ENCODE data around the gene LTF.
"Not testable (repeated sequence)": the region's sequence is repeated elsewhere in the genome, so short reads cannot be mapped to it uniquely, and the experiment has no call there.

DNA sequence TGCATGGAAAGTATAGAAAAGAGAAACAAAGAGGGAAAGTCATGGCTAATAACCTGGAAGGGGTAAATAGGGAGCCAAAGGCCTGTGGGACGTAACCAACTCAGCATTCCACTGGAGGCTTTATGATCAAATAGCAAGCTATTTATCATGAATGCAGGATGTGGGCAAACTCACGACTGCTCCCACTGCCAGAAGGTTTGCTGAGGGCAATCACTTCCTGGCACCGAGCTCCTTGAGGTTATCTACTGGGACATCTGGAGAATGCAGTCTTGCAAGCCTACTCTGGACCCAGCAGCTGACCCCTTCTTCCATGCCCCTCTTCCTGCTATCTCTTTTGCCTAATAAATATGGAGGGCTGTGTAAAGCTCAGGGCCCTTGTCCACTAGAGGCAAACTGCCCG, 38.2 kb downstream of the LTF start:
- not testable (repeated sequence) for TF ChIP-seq POLR2A (IDR thresholded peaks at IDR 0.05)
- TF ChIP-seq, protein P1, sequence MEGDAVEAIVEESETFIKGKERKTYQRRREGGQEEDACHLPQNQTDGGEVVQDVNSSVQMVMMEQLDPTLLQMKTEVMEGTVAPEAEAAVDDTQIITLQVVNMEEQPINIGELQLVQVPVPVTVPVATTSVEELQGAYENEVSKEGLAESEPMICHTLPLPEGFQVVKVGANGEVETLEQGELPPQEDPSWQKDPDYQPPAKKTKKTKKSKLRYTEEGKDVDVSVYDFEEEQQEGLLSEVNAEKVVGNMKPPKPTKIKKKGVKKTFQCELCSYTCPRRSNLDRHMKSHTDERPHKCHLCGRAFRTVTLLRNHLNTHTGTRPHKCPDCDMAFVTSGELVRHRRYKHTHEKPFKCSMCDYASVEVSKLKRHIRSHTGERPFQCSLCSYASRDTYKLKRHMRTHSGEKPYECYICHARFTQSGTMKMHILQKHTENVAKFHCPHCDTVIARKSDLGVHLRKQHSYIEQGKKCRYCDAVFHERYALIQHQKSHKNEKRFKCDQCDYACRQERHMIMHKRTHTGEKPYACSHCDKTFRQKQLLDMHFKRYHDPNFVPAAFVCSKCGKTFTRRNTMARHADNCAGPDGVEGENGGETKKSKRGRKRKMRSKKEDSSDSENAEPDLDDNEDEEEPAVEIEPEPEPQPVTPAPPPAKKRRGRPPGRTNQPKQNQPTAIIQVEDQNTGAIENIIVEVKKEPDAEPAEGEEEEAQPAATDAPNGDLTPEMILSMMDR (IDR thresholded peaks at IDR 0.05) = not testable (repeated sequence)

Measured in testis (tissue), 2 donors.